Uterus (tissue), 2 donors: Measurements from ENCODE around the gene ADARB2.

ENCODE experiments used
- POLR2A ChIP-seq, 2 donors: fragments of 450-650 bp; IDR thresholded peaks; one replicate each; pipeline ENCODE4 v1.6.1; 2016; ENCODE audit warnings: antibody characterized with exemption in 2 of 2, mild to moderate bottlenecking in 1 of 2, moderate library complexity in 1 of 2
- TF ChIP-seq, protein P1 (sequence below), 4 experiments: fragments of 200-600 bp in 2 of 4; fragments of 450-650 bp in 2 of 4; sonication (generic) in 2 of 4; IDR thresholded peaks; one replicate each; pipeline ENCODE4 v1.5.1; 2016 to 2019; ENCODE audit warnings: antibody characterized with exemption in 4 of 4, mild to moderate bottlenecking in 2 of 4, moderate library complexity in 1 of 4

DNA sequence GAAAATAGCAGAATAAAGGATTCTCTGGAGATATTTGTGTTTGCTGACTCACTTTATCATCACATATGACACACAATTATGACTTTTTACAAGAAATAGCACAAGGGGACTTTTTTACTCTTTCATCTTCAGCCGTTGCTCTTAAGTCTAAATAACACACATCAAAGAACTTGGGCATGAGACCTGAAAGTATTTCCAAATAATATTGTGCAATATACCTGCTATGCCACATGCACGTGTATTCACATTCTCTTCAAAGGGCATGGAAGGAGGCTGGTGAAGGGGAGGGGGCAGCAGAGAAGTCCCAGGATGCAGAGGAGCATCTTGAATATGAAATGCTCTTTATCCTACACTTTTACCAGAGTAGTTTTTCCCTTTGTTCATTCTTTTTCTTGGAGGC lies 4.1 kb upstream of the ADARB2 start:
- TF ChIP-seq, protein P1, sequence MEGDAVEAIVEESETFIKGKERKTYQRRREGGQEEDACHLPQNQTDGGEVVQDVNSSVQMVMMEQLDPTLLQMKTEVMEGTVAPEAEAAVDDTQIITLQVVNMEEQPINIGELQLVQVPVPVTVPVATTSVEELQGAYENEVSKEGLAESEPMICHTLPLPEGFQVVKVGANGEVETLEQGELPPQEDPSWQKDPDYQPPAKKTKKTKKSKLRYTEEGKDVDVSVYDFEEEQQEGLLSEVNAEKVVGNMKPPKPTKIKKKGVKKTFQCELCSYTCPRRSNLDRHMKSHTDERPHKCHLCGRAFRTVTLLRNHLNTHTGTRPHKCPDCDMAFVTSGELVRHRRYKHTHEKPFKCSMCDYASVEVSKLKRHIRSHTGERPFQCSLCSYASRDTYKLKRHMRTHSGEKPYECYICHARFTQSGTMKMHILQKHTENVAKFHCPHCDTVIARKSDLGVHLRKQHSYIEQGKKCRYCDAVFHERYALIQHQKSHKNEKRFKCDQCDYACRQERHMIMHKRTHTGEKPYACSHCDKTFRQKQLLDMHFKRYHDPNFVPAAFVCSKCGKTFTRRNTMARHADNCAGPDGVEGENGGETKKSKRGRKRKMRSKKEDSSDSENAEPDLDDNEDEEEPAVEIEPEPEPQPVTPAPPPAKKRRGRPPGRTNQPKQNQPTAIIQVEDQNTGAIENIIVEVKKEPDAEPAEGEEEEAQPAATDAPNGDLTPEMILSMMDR (IDR thresholded peaks at IDR 0.05) = no peak
- TF ChIP-seq POLR2A (IDR thresholded peaks at IDR 0.05) = no peak
